Measurements from ENCODE around the gene BTG1.

BTG1 gene

GRCh38 chr12:92145731-92146496 is at the start of gene BTG1:
Gene BTG1 (minus strand): TSS chr12:92145846. CDS start chr12:92145535, 311 bp downstream.
- DNase-seq, result peak; percentile 100

- no peak for DNase-seq
Observed at GRCh38 chr12:92194561-92194960, 48.9 kb upstream of the BTG1 start.

DNA sequence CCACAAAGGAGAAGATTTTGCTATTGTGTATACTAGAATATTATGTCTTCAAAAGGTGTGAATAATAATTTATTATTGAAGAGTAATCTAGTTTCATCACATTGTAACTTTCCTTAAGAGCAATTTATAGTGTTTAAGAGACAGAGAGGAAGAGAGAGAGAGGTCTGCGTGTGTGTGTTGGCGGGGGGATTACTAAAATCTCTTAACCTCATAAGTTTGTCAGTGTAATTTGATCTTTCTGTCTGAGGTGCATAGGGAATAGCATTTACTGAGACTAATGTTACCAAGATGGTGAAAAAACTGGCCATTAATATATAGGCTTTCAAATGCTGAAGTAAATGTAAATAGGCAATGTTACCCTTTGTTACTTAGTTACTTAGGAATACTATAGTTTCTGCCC is 48.2 kb upstream of the BTG1 start:
- DNase-seq, result no peak

GRCh38 chr12:92193063-92193462 is 47.4 kb upstream of the BTG1 start:
- no peak for DNase-seq

- no peak for DNase-seq
Observed at GRCh38 chr12:92192360-92192759, 46.7 kb upstream of the BTG1 start.

DNA sequence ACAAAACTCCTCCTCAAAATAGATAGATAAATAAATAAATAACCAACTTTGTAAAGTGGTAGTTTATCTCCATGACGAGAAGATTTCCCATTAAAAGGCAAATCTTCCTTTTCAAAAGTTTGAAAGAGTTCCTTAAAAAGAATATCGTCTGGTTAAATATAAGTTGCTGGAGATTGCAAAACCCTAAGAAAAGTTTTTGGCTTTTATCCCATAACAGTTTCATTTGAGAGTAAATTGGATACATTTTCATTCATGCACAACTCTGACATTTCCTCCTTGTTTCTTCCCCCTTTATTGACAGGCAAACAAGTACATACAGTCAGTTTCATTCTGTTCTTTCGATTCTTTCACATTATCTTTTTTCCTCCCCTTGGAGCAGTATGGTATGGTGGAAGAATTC is 45.4 kb upstream of the BTG1 start:
- no peak for DNase-seq

DNA sequence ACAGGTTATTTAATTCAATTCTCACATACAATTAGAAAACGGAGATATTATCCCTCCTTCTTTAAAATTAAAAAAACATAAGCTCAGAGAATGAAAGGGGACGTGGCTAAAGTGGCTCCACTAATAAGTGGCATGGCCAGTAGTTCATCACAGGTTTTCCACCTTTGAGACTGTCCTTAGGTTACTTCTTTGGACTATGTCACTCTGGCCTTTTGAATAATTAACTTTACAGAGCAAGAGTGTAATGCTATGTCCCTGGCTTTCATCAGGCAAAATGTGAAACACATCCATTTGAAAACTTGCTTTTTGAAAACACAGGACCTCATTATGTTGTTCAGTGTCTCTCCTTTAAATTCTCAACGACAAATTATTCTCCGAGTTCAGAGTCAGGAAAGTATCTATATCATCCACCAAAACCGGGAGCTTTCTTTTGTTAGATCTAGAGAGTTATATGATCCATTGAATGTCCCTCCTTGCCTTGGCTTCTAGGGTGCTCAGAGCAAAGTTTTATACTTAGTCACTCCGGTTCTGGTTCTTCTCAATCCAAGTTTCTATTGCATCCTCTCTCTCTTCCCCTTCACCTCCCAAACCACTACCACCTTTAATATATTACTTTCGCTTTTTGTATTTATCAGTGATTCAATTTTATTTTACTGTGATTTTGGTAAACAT is 43.0 kb upstream of the BTG1 start:
- no peak for DNase-seq

GRCh38 chr12:92186038-92186470 is 40.4 kb upstream of the BTG1 start:
- DNase-seq, result no peak

DNA sequence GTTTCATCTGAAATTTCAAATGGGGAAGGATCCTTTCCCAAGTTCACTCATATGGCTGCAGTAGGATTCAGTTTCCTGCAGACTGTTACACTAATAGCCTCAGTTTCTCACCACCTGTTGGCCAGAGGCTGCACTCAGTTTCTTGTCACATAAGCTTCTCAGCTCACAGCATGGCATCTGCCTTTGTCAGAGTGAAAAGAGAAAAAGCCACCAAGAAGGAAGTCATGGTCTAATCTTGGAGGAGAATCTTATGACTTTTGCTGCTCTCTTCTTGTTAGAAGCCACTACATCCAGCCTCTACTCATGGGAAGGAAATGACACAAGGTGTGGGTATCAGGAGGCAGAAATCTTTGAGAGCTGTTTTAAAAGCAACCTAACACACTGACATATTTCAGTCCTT is 39.4 kb upstream of the BTG1 start:
- DNase-seq, result no peak

DNA sequence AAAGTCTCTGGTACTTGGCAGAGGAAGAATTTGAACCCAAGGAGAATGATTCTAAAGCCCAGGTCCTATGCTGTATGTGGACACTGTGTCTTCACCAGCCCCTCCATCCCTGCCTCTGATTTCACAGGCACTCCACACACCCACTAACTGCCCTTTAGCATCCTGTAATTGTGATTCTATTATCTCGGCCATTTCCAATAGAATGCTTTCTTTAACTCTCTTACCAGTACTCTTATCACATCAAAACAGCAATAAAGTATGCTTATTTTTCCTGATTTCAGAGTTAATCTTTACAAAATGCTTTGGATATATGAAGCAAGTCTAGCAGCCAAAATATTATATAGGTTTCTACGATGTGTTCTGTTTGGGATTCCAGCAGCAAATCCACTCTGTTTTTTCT is 37.9 kb upstream of the BTG1 start:
- no peak for DNase-seq

- DNase-seq, result no peak
Observed at GRCh38 chr12:92178340-92178739, 32.7 kb upstream of the BTG1 start.

DNA sequence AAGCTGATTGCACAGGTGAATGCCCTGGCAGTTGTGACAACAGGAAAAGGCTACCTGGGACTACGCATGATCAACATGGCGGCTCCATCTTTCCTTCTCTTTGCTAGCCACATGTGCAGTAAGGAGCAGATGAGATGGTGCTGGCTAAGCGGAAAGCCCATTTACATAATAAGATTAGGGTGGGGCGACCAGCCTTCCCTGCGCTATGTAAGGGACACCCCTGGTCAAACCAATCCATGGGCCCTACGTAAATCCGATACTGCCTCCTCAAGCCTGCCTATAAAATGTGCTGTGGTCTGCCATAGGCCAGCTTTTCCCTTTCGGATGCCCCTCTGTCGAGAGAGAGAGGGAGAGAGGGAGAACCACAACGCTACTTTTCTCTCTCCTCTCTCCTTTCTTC is 31.0 kb upstream of the BTG1 start:
- DNase-seq, result no peak

GRCh38 chr12:92175961-92176360 is 30.3 kb upstream of the BTG1 start:
- DNase-seq, result no peak

DNA sequence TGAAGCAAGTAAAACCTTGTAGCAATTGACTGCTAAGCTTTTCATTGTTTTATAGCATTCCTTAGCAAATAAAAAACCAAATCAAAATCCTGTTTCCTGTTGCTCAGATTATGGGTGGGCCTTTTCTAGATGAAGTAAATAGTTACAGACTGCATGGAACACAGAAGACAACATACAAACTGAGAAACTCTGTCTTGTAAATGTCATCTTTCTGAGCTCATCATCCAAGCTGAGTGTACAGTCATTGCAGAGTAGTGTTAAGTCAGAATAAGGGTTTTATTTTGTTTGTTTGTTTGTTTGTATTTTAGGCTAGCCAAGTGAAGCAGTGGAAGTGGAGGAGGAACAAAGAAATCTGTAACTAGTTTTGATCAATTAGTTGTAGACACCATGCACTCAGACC is 24.4 kb upstream of the BTG1 start:
- no peak for DNase-seq

GRCh38 chr12:92167075-92167474 is 21.4 kb upstream of the BTG1 start:
- DNase-seq, result no peak

- DNase-seq, result no peak
Observed at GRCh38 chr12:92164712-92165111, 19.1 kb upstream of the BTG1 start.

DNA sequence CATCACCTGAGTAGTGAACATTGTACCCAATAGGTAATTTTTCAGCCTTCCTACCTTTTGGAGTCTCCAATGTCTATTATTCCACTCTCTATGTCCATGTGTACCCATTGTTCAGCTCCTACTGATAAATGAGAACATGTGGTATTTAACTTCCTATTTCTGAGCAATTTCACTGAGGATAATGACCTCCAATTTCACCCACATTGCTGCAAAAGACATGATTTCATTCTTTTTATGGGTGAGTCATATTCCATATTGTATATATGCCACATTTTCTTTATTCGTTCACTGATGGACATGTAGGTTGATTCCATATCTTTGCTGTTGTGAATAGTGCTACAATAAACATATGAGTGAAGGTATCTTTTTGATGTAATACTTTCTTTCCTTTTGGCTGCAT is 16.4 kb upstream of the BTG1 start:
- no peak for DNase-seq

DNA sequence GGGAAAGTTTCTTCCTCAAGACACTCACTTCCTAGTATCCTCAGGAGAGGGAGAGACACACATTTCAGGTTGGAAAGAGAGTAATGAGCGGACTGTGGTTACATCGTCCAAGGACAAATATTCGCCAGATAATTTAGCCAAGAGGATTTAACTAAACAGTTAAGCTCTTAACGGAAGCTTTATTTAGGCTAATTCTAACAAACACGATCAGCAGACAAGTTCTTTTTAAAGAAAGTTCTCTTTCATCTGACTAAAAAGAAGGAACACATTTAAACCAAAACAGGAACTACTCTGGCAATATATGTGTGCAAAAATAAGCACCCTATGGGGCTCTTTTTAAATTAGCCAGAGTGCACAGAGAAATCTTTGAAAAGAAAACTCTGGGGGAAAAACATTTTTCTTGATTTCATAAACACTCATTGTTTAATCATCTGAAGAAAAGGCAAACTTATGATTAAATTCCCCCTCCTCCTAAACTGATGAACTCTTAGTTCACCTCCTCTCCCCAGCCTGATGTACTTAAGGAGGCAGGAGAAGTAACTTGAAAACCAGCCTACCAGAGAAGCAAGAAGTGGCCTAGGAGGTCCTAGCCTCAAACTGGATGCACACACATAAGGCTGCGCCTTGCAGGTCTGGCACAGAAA is 13.3 kb upstream of the BTG1 start:
- DNase-seq, result no peak

DNA sequence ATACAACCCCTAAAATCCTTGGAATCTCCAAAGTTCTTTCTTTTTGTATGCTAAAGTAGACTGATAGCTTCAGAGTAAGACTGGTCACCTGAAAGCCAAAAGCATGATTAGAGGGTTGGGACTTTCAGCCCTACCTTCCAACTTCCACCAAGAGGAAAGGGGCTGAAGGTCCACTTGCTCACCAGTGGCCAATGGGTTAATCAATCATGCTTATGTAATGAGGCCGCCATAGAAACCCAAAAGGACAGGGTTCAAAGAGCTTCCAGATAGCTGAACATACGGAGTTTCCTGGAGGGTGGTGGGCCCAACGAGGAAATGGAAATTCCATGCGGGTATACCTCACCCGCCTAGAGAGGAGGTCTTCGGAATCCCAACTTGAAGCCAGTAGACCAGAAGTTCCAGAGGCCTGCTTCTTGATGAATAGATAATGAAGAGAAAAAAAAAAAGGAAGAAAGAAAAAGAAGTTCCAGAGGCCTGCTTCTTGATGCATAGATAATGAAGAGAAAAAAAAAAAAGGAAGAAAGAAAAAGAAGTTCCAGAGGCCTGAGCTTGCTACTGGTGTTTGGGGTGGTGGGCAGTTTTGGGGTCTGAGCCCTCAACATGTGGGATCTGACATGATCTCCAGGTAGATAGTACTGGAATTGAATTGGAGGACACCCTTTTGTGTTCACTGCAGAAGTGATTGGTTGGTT is 11.2 kb upstream of the BTG1 start:
- DNase-seq, result no peak

DNA sequence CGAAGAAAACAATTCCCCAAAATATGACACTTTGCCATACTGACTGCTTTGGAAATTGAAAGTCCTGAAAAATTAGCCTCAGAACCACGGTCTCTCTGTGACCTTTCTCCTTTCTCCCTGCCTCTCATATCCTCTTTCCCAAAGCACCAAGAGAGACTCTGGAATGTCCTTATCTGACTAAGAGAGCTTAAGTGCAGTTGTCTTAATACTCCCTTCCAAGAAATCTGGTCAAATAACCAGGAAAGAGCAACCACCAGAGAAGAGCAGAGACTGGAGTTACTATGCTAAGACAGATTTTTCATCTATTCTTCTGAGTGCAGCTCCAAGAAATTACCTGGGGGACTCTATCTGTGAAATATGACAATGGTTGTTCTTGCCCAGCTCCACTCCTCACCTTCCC is 10.5 kb upstream of the BTG1 start:
- no peak for DNase-seq

- DNase-seq, result no peak
Observed at GRCh38 chr12:92155733-92156132, 10.1 kb upstream of the BTG1 start.

- DNase-seq, result no peak
Observed at GRCh38 chr12:92151916-92152315, 6.3 kb upstream of the BTG1 start.

DNA sequence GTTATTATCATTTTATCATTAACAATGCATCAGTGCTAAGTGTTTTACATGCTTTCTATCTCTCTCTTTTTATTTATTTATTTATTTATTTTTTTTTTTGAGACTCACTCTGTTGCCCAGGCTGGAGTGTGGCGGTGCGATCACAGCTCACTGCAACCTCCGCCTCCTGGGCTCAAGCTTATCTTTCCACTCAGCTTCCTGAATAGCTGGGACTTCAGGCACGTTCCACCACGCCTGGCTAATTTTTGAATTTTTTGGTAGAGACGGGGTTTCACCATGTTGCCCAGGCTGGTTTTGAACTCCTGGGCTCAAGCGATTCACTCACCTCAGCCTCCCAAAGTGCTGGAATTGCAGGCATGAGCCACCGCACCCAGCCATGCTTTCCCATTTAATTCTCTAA is 3.9 kb upstream of the BTG1 start:
- no peak for DNase-seq

DNA sequence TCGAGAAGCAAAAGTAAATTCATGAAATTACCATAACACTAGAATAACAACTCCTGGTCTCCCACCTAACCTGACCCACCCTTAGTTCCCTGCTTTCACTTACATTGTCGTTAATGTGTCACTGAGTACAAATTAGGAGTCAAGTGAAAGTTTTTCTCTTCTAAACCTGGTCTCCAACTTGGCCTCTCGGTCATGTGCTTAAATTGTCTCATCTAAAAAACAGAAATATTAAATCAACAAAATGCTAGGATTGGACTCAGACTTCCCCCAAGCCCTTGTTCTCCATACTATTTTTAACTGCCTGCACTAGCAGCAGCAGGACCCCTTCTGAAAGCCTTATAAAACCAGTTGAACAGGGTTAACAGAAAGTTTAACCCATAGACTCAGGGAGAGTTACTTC is 1.8 kb upstream of the BTG1 start:
- DNase-seq, result peak in 1 of 3 experiments; percentile 34
